Measurements from ENCODE around the gene RFPL3.
A peak's percentile ranks its signal among the peaks of the same experiment; 100 is the strongest.

The RFPL3 gene

DNA sequence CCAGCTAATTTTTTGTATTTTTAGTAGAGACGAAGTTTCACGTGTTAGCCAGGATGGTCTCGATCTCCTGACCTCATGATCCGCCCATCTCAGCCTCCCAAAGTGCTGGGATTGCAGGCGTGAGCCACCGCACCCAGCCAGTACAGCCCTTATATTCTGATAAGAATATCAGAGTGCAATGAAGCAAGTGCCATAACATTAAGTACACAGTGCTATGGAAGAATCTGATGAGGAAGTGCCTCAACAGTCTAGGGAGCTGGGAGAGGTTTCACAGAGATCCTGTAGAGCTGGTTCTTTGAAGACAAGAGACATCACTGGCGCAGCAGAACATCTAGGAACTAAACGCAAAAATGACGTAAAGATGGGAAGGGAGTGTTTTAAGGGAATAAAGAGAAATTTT, 52.3 kb downstream of the RFPL3 start:
- no peak for DNase-seq (ENCODE audit: low read depth)
- H3K4me3 ChIP-seq (ENCODE audit: low read depth, low read length), result no peak overlapping the region
- TF ChIP-seq, protein P1, sequence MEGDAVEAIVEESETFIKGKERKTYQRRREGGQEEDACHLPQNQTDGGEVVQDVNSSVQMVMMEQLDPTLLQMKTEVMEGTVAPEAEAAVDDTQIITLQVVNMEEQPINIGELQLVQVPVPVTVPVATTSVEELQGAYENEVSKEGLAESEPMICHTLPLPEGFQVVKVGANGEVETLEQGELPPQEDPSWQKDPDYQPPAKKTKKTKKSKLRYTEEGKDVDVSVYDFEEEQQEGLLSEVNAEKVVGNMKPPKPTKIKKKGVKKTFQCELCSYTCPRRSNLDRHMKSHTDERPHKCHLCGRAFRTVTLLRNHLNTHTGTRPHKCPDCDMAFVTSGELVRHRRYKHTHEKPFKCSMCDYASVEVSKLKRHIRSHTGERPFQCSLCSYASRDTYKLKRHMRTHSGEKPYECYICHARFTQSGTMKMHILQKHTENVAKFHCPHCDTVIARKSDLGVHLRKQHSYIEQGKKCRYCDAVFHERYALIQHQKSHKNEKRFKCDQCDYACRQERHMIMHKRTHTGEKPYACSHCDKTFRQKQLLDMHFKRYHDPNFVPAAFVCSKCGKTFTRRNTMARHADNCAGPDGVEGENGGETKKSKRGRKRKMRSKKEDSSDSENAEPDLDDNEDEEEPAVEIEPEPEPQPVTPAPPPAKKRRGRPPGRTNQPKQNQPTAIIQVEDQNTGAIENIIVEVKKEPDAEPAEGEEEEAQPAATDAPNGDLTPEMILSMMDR (conservative IDR thresholded peaks at IDR 0.05; ENCODE audit: low read depth, low read length), result no peak

GRCh38 chr22:32410459-32410858, 52.8 kb downstream of the RFPL3 start:
- peak overlapping the region; percentile 92 for H3K4me3 ChIP-seq (ENCODE audit: low read depth, low read length)
- TF ChIP-seq, protein P1 (conservative IDR thresholded peaks at IDR 0.05; ENCODE audit: low read depth, low read length), result no peak
- DNase-seq (ENCODE audit: low read depth), result no peak

Measured in choroid plexus epithelial cell (primary cell).